OCI-LY7 (cell line): ENCODE results near the gene DIP2C. TPM values are rescaled to one million over a fixed set of nuclear protein-coding genes. Genes with fewer than 3 reads are reported as not detected.
"Not testable (repeated sequence)": the region's sequence is repeated elsewhere in the genome, so short reads cannot be mapped to it uniquely, and the experiment has no call there.

Experiments used
- BruUV-seq: library from RNA; stranded (reverse); fragments of 400-500 nt; replicated peaks from 2 replicates; lab custom pipeline; 2021; lab: Mats Ljungman, UMichigan
- CTCF ChIA-PET: fragments of 300-600 bp; sonication (Branson Sonifier 250); formaldehyde crosslinking; loops from one replicate; lab custom pipeline; 2022; ENCODE audit warnings: antibody characterized with exemption; ENCODE audit not compliant: unreplicated experiment; lab: Charles Lee
- POLR2A ChIA-PET: fragments of 300-600 bp; sonication (Branson Sonifier 250); formaldehyde crosslinking; loops from one replicate; lab custom pipeline; 2022; ENCODE audit warnings: antibody characterized with exemption; lab: Charles Lee
- DNase-seq: peaks from one replicate; pipeline ENCODE4 v3.0.0-alpha.2; 2015; ENCODE audit warnings: low spot score
- H2AFZ ChIP-seq: fragments of 200-600 bp; sonication (generic), shearing (Covaris generic); 2 replicates; pipeline ENCODE4 v1.6.1; 2014; ENCODE audit warnings: mild to moderate bottlenecking, antibody characterized with exemption, low read length, moderate library complexity
- H3K27ac ChIP-seq: fragments of 200-600 bp; sonication (generic); 2 replicates; pipeline ENCODE4 v1.5.1; 2014; ENCODE audit warnings: mixed run types, low read depth, mild to moderate bottlenecking, moderate library complexity, low read length, inconsistent platforms; ENCODE audit not compliant: poor library complexity, severe bottlenecking
- H3K36me3 ChIP-seq: fragments of 200-600 bp; sonication (generic); 2 replicates; pipeline ENCODE4 v1.6.1; 2014; ENCODE audit warnings: mild to moderate bottlenecking, antibody characterized with exemption, low read length, moderate library complexity, mixed read lengths; ENCODE audit not compliant: insufficient read depth
- H3K4me1 ChIP-seq: fragments of 200-600 bp; sonication (generic); 2 replicates; pipeline ENCODE4 v1.5.1; 2014; ENCODE audit warnings: mild to moderate bottlenecking, low read length; ENCODE audit not compliant: insufficient read depth, poor library complexity, severe bottlenecking
- H3K4me2 ChIP-seq: fragments of 200-600 bp; sonication (generic); 2 replicates; pipeline ENCODE4 v1.6.1; 2014; ENCODE audit warnings: mild to moderate bottlenecking, low read length
- H3K4me3 ChIP-seq: fragments of 200-600 bp; sonication (generic); 2 replicates; pipeline ENCODE4 v1.5.1; 2014; ENCODE audit warnings: mild to moderate bottlenecking, low read depth, low read length; ENCODE audit not compliant: poor library complexity, severe bottlenecking
- H3K79me2 ChIP-seq: fragments of 200-600 bp; sonication (generic); 2 replicates; pipeline ENCODE4 v1.6.1; 2016; ENCODE audit warnings: low read depth, mild to moderate bottlenecking, low read length, moderate library complexity, mixed read lengths; ENCODE audit not compliant: insufficient read depth
- H3K9me2 ChIP-seq: fragments of 200-600 bp; sonication (generic); 2 replicates; pipeline ENCODE4 v1.6.1; 2016; ENCODE audit warnings: mild to moderate bottlenecking, low read length, mixed read lengths; ENCODE audit not compliant: insufficient read depth
- H3K9me3 ChIP-seq: fragments of 200-600 bp; sonication (generic); 2 replicates; pipeline ENCODE4 v1.6.1; 2014; ENCODE audit warnings: mild to moderate bottlenecking, mixed run types, low read length, mixed read lengths
- H4K20me1 ChIP-seq: fragments of 200-600 bp; sonication (generic); 2 replicates; pipeline ENCODE4 v1.6.1; 2014; ENCODE audit warnings: mild to moderate bottlenecking, antibody characterized with exemption, low read length, moderate library complexity, mixed read lengths; ENCODE audit not compliant: insufficient read depth
- CTCF ChIP-seq: fragments of 200-600 bp; sonication (generic); conservative IDR thresholded peaks from 2 replicates; pipeline ENCODE4 v1.5.1; 2014; ENCODE audit warnings: mild to moderate bottlenecking, antibody characterized with exemption, low read length, moderate library complexity, mixed read lengths
- EZH2phosphoT487 ChIP-seq: fragments of 200-600 bp; sonication (generic); IDR thresholded peaks from 2 replicates; pipeline ENCODE4 v1.6.1; 2018; ENCODE audit warnings: low read depth, borderline replicate concordance, mild to moderate bottlenecking, mixed run types, antibody characterized with exemption, low read length, moderate library complexity, mixed read lengths
- intact Hi-C: fragments of 100-400 bp; cut with micrococcal nuclease; formaldehyde crosslinking; loops from one replicate; pipeline ENCODE4 v1.10.0; 2022; ENCODE audit not compliant: unreplicated experiment
- total RNA-seq, 2 experiments: library from RNA; depleted of rRNA in 1 of 2; stranded (reverse); fragments of >200 nt in 1 of 2; shearing (Covaris generic) in 1 of 2; gene quantifications; 2 replicates each; pipeline ENCODE4 v1.2.3, GENCODE V29; 2014 to 2022

DIP2C gene
- total RNA-seq, 2 experiments from 2014 or later = 10.9 to 29.5 TPM

- Histone ChIP-seq H3K4me1 (no peaks in the 10 kb centered on the region), H2AFZ (no peak overlapping the region), H3K4me3 (no peak overlapping the region), H3K4me2 (no peak overlapping the region), H3K27ac (no peak overlapping the region), H3K36me3 (no peaks in the 10 kb centered on the region), H3K9me2 (no peaks in the 10 kb centered on the region), H3K9me3 (no peaks in the 10 kb centered on the region), H3K79me2 (no peaks in the 10 kb centered on the region), H4K20me1 (no peaks in the 10 kb centered on the region)
- BruUV-seq = no TSS peak
- POLR2A ChIA-PET = no interaction called here
- intact Hi-C loops = no loop called here
- DNase-seq = no peak
- CTCF ChIA-PET = no interaction called here
- TF ChIP-seq CTCF (no peak), EZH2phosphoT487 (no peak)
Measured at GRCh38 chr10:680745-681144, 8.7 kb downstream of the DIP2C start.

- Histone ChIP-seq H3K79me2 (no peaks in the 10 kb centered on the region), H3K4me3 (no peak overlapping the region), H2AFZ (no peak overlapping the region), H3K9me3 (no peaks in the 10 kb centered on the region), H3K4me1 (no peaks in the 10 kb centered on the region), H3K9me2 (no peaks in the 10 kb centered on the region), H3K36me3 (no peaks in the 10 kb centered on the region), H4K20me1 (no peaks in the 10 kb centered on the region), H3K4me2 (no peak overlapping the region), H3K27ac (no peak overlapping the region)
- intact Hi-C loops = no loop called here
- ChIA-PET POLR2A (no interaction called here), CTCF (no interaction called here)
- BruUV-seq = no TSS peak
- no peak for DNase-seq
- TF ChIP-seq EZH2phosphoT487 (no peak), CTCF (no peak)
Measured at GRCh38 chr10:680146-680545, 9.3 kb downstream of the DIP2C start.

GRCh38 chr10:679556-679955 is 9.9 kb downstream of the DIP2C start:
- no peaks in the 10 kb centered on the region for H3K9me3 ChIP-seq
- no peaks in the 10 kb centered on the region for H3K4me1 ChIP-seq
- H2AFZ ChIP-seq = no peak overlapping the region
- H3K36me3 ChIP-seq = no peaks in the 10 kb centered on the region
- no peak for TF ChIP-seq CTCF
- H3K4me2 ChIP-seq = no peak overlapping the region
- POLR2A ChIA-PET = no interaction called here
- CTCF ChIA-PET = no interaction called here
- no peaks in the 10 kb centered on the region for H3K79me2 ChIP-seq
- H3K4me3 ChIP-seq = no peak overlapping the region
- no peaks in the 10 kb centered on the region for H4K20me1 ChIP-seq
- intact Hi-C loops = no loop called here
- no TSS peak for BruUV-seq
- no peak overlapping the region for H3K27ac ChIP-seq
- no peak for DNase-seq
- no peaks in the 10 kb centered on the region for H3K9me2 ChIP-seq

DNA sequence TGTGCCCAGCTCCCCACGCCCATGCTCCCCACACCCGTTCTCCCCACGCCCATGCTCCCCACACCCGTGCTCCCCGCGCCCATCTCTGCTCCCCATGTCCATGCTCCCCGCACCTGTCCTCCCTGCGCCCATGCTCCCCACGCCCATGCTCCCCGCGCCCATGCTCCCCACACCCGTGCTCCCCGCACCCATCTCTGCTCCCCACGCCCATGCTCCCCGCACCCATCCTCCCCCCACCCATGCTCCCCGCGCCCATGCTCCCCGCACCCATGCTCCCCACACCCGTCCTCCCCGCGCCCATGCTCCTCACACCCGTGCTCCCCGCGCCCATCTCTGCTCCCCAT is 10.8 kb downstream of the DIP2C start:
- BruUV-seq, CTCF ChIA-PET, DNase-seq, H3K9me3 ChIP-seq, H3K4me3 ChIP-seq, H3K9me2 ChIP-seq, H3K4me1 ChIP-seq, intact Hi-C loops, H3K27ac ChIP-seq, H3K4me2 ChIP-seq, H3K79me2 ChIP-seq, POLR2A ChIA-PET, H2AFZ ChIP-seq, H4K20me1 ChIP-seq, H3K36me3 ChIP-seq: not testable (repeated sequence)
